Measurements from ENCODE around the gene RAB8A.
A peak's percentile ranks its signal among the peaks of the same experiment; 100 is the strongest.
"Not testable (repeated sequence)": the region's sequence is repeated elsewhere in the genome, so short reads cannot be mapped to it uniquely, and the experiment has no call there.

The RAB8A gene

DNA sequence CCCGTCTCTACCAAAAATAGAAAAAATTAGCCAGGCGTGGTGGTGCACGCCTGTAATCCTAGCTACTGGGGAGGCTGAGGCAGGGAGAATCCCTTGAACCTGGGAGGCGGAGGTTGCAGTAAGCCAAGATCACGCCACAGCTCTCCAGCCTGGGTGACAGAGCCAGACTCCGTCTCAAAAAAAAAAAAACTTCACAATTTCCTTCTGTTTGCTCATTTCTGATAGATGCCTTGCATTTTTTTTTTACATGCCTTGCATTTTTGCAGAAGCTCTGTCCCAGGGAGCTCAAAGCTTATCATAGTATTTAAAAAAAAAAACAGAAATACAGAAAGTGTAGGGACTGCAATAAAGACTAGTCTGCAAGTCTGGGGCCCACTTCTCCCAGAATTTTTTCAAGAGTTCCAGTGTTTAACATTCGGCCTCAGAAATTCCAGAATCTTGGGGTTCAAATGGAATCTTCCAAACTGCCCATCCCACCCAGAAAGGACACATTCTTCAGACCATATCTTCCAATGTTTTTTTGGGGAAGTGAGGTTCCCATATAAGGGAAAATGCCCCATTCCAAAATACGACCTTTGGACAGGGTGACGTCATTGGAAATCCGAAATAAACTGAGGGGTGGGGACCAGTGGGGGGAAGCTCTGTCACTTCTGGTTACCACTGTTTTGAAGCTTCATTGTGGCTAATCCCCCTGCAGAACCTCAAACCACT, 17.2 kb upstream of the RAB8A start:
- peaks cover 70% of the 10 kb centered on the region for H3K36me3 Mint-ChIP-seq
- H3K27me3 Mint-ChIP-seq = no peaks in the 10 kb centered on the region

GRCh38 chr19:16095071-16095571, 16.6 kb upstream of the RAB8A start:
- no peaks in the 10 kb centered on the region for H3K9me3 Mint-ChIP-seq
- H3K27ac Mint-ChIP-seq = peak overlapping the region; percentile 20
- H3K4me1 Mint-ChIP-seq = peaks cover 25% of the 10 kb centered on the region
- ATAC-seq = peak; percentile 45
- H3K36me3 Mint-ChIP-seq = peaks cover 69% of the 10 kb centered on the region
- H3K4me3 Mint-ChIP-seq = no peak overlapping the region
- no peaks in the 10 kb centered on the region for H3K27me3 Mint-ChIP-seq

More for the DNA sequence above, 17.2 kb upstream of the RAB8A start:
- Mint-ChIP-seq H3K27ac (peak overlapping the region; percentile 20), H3K4me1 (peaks cover 25% of the 10 kb centered on the region), H3K9me3 (no peaks in the 10 kb centered on the region), H3K4me3 (no peak overlapping the region)
- no peak for ATAC-seq

DNA sequence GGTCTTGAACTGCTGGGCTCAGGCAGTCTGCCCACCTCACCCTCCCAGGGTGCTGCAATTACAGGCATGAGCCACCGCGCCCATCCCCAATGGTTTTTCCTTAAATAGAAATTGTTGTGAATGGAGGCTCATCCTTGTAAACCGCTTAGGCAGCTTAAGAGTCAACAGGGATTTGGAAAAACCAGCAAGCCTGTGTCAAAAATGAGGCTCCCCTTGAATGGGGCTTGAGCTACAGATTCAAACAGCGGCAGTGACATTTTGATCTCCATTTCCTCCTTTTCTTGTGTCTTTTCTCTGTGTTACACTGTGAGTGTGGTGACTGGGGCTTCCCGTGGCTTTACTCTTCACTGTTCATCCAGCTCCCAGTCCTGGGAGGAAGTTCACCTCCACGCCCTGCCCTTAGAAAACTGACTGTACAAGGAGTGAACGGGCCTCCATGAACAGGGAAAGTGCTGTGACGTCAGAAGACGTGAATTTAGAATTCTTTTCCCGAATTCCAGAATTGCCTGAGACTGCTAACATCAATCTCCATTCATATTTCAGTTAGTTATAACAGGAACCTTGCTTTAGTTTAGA, 15.3 kb upstream of the RAB8A start:
- Mint-ChIP-seq H3K36me3 (peaks cover 74% of the 10 kb centered on the region), H3K4me3 (no peak overlapping the region), H3K9me3 (no peaks in the 10 kb centered on the region), H3K27me3 (no peaks in the 10 kb centered on the region), H3K4me1 (peaks cover 25% of the 10 kb centered on the region), H3K27ac (peak overlapping the region; percentile 37)
- no peak for ATAC-seq

DNA sequence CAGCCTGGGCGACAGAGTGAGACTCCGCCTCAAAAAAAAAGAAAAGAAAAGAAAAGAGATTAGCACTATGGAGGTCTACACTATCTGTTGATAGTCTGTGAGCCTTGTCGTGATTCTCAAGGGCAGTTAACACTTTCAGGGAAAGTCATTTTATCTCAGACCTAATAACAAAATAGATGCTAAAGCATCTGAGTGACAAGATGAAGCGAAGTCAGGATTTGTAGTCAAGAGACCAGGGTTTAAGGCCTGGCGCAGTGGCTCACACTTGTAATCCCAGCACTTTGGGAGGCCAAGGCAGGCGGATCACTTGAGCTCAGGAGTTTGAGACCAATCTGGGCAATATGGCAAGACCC, 13.3 kb upstream of the RAB8A start:
- no peaks in the 10 kb centered on the region for H3K27me3 Mint-ChIP-seq
- no peak for ATAC-seq
- no peaks in the 10 kb centered on the region for H3K9me3 Mint-ChIP-seq
- H3K36me3 Mint-ChIP-seq = peaks cover 77% of the 10 kb centered on the region
- H3K4me1 Mint-ChIP-seq = peaks cover 26% of the 10 kb centered on the region
- no peak overlapping the region for H3K4me3 Mint-ChIP-seq
- no peak overlapping the region for H3K27ac Mint-ChIP-seq

GRCh38 chr19:16098821-16099220, 12.9 kb upstream of the RAB8A start:
- no peak overlapping the region for H3K27ac Mint-ChIP-seq
- no peak for ATAC-seq
- H3K27me3 Mint-ChIP-seq = no peaks in the 10 kb centered on the region
- no peak overlapping the region for H3K4me3 Mint-ChIP-seq
- H3K4me1 Mint-ChIP-seq = peaks cover 26% of the 10 kb centered on the region
- H3K36me3 Mint-ChIP-seq = peaks cover 76% of the 10 kb centered on the region
- H3K9me3 Mint-ChIP-seq = no peaks in the 10 kb centered on the region

GRCh38 chr19:16099314-16099965, 12.2 kb upstream of the RAB8A start:
- H3K27me3 Mint-ChIP-seq, H3K4me3 Mint-ChIP-seq, ATAC-seq, H3K9me3 Mint-ChIP-seq: not testable (repeated sequence)
- peaks cover 31% of the 10 kb centered on the region for H3K4me1 Mint-ChIP-seq
- peak overlapping the region; percentile 37 for H3K27ac Mint-ChIP-seq
- H3K36me3 Mint-ChIP-seq = peaks cover 75% of the 10 kb centered on the region

DNA sequence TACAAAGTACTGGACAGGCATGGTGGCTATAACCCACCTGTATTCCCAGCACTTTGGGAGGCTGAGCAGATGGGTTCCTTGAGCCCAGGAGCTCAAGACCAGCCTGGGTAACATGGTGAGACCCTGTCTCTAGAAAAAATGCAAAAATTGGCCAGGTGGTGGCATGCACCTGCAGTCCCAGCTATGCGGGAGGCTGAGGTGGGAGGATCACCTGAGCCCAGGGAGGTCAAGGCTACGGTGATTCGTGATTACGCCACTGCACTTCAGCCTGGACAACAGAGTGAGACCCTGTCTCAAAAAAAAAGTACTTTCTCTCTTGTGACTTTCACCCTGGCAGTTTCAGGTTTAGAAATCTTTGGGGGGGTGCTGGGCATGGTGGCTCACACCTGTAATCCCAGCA, 11.2 kb upstream of the RAB8A start:
- H3K9me3 Mint-ChIP-seq = no peaks in the 10 kb centered on the region
- H3K27me3 Mint-ChIP-seq = no peaks in the 10 kb centered on the region
- H3K4me1 Mint-ChIP-seq = peaks cover 35% of the 10 kb centered on the region
- H3K4me3 Mint-ChIP-seq = no peak overlapping the region
- H3K36me3 Mint-ChIP-seq = peaks cover 66% of the 10 kb centered on the region
- no peak for ATAC-seq
- H3K27ac Mint-ChIP-seq = no peak overlapping the region

DNA sequence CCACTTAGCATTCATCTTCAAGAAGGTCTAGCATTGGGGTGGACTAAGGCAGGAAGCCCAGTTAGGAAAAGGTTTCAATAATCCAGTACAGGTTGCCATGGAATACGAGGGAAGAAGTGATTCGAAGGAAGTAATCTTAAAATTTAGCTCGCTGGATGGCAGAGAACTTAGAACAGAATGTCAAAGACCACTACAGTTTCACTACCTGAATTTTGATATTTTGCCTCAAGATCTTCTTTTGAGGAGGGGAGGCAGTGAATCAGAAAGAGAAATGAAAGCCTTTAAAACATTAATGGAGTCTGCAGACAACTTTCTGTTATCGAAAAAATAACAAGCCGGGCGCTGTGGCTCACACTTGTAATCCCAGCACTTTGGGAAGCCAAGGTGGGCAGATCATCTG, 7.0 kb upstream of the RAB8A start:
- H3K27me3 Mint-ChIP-seq = no peaks in the 10 kb centered on the region
- no peaks in the 10 kb centered on the region for H3K9me3 Mint-ChIP-seq
- H3K4me3 Mint-ChIP-seq = peak overlapping the region; percentile 15
- peaks cover 26% of the 10 kb centered on the region for H3K4me1 Mint-ChIP-seq
- peak; percentile 63 for ATAC-seq
- peaks cover 36% of the 10 kb centered on the region for H3K36me3 Mint-ChIP-seq
- H3K27ac Mint-ChIP-seq = peak overlapping the region; percentile 86

- ATAC-seq = peak; percentile 44
- Mint-ChIP-seq H3K4me3 (no peak overlapping the region), H3K4me1 (peaks cover 26% of the 10 kb centered on the region), H3K27me3 (no peaks in the 10 kb centered on the region), H3K9me3 (no peaks in the 10 kb centered on the region), H3K27ac (peak overlapping the region; percentile 30), H3K36me3 (peaks cover 25% of the 10 kb centered on the region)
Observed at GRCh38 chr19:16106121-16106520, 5.6 kb upstream of the RAB8A start.

- H3K4me3 Mint-ChIP-seq = peak overlapping the region; percentile 98
- no peaks in the 10 kb centered on the region for H3K9me3 Mint-ChIP-seq
- peak; percentile 0 for ATAC-seq
- H3K27ac Mint-ChIP-seq = peak overlapping the region; percentile 95
- H3K36me3 Mint-ChIP-seq = peaks cover 28% of the 10 kb centered on the region
- H3K4me1 Mint-ChIP-seq = peaks cover 48% of the 10 kb centered on the region
- no peaks in the 10 kb centered on the region for H3K27me3 Mint-ChIP-seq
Observed at GRCh38 chr19:16111909-16112752, 442 bp downstream of the RAB8A start.

DNA sequence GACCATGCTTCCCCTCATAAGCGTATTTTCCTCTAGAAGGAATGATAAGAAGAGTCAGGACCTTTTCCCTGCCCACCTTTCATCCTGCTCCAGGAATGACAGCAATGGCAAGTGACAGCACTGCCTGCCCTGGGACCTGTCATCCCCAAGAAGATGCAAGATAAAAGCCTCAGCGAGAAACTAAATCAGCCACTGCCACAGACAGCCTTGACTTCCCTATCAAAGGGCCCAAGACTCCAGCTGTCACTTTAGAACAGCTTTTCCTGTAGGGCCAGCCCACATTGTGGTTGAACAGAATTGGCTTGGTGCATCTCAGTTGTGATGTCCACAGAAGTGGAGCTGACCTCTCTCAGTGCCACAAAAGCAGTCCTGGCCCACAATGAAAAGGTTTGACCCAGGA, 1.1 kb downstream of the RAB8A start:
- no peaks in the 10 kb centered on the region for H3K27me3 Mint-ChIP-seq
- no peak for ATAC-seq
- H3K36me3 Mint-ChIP-seq = peaks cover 34% of the 10 kb centered on the region
- H3K4me1 Mint-ChIP-seq = peaks cover 55% of the 10 kb centered on the region
- H3K4me3 Mint-ChIP-seq = peak overlapping the region; percentile 98
- peak overlapping the region; percentile 95 for H3K27ac Mint-ChIP-seq
- no peaks in the 10 kb centered on the region for H3K9me3 Mint-ChIP-seq

- peaks cover 41% of the 10 kb centered on the region for H3K36me3 Mint-ChIP-seq
- H3K4me1 Mint-ChIP-seq = peaks cover 64% of the 10 kb centered on the region
Observed at GRCh38 chr19:16113727-16114126, 2.0 kb downstream of the RAB8A start.

GRCh38 chr19:16115301-16116039, 3.8 kb downstream of the RAB8A start:
- H3K27me3 Mint-ChIP-seq = no peaks in the 10 kb centered on the region
- H3K27ac Mint-ChIP-seq = peak overlapping the region; percentile 100
- no peak for ATAC-seq
- H3K9me3 Mint-ChIP-seq = no peaks in the 10 kb centered on the region
- H3K36me3 Mint-ChIP-seq = peaks cover 58% of the 10 kb centered on the region
- H3K4me1 Mint-ChIP-seq = peaks cover 78% of the 10 kb centered on the region
- peak overlapping the region; percentile 61 for H3K4me3 Mint-ChIP-seq

More at GRCh38 chr19:16113727-16114126, 2.0 kb downstream of the RAB8A start:
- Mint-ChIP-seq H3K4me3 (peak overlapping the region; percentile 70), H3K27me3 (no peaks in the 10 kb centered on the region), H3K9me3 (no peaks in the 10 kb centered on the region), H3K27ac (peak overlapping the region; percentile 100)
- ATAC-seq = no peak

GRCh38 chr19:16116067-16116466, 4.4 kb downstream of the RAB8A start:
- Mint-ChIP-seq H3K9me3 (no peaks in the 10 kb centered on the region), H3K4me1 (peaks cover 78% of the 10 kb centered on the region), H3K4me3 (peak overlapping the region; percentile 61), H3K27ac (peak overlapping the region; percentile 100), H3K36me3 (peaks cover 60% of the 10 kb centered on the region), H3K27me3 (no peaks in the 10 kb centered on the region)
- no peak for ATAC-seq

All from stimulated activated memory B cell treated with anti-CD40 and anti-IgM and Interleukin-4, amounts not matched to agents 10 μg/mL and 1 μg/mL and 100 μg/mL, for 72 hours (primary cell).